NT2/D1 (cell line): ENCODE results near the gene MYH15.

ENCODE experiments used
- SUZ12 ChIP-seq: IDR thresholded peaks from 2 replicates; pipeline ENCODE4 v1.6.1; 2011; ENCODE audit not compliant: insufficient read length, insufficient read depth; ENCODE audit errors: extremely low read depth
- YY1 ChIP-seq: IDR thresholded peaks from 2 replicates; pipeline ENCODE4 v1.6.1; 2011; ENCODE audit not compliant: insufficient read length, insufficient read depth
- ZNF274 ChIP-seq: IDR thresholded peaks from 2 replicates; pipeline ENCODE4 v1.6.1; 2011; ENCODE audit warnings: mild to moderate bottlenecking, low read depth, low read length

GRCh38 chr3:108447096-108447847 is 63.1 kb downstream of the MYH15 start:
- TF ChIP-seq SUZ12 (no peak), ZNF274 (no peak), YY1 (no peak)
